Panc1 (cell line): ENCODE results near the gene IL18RAP. TPM values are rescaled to one million over a fixed set of nuclear protein-coding genes. Genes with fewer than 3 reads are reported as not detected.

ENCODE experiments used
- ATAC-seq: fragments of 200-7000 bp; cut with Tn5 transposase; 2 replicates; pipeline ENCODE4 v1.9.1; 2020; ENCODE audit warnings: mild to moderate bottlenecking, moderate library complexity
- BruUV-seq: library from RNA; stranded (reverse); fragments of 400-500 nt; replicated peaks from 2 replicates; lab custom pipeline; 2021; lab: Mats Ljungman, UMichigan
- CTCF ChIA-PET: fragments of 300-600 bp; sonication (Branson Sonifier 250); formaldehyde crosslinking; loops from one replicate; lab custom pipeline; 2022; ENCODE audit warnings: antibody characterized with exemption; lab: Charles Lee
- POLR2A ChIA-PET: fragments of 300-600 bp; sonication (Branson Sonifier 250); formaldehyde crosslinking; loops from one replicate; lab custom pipeline; 2022; ENCODE audit warnings: antibody characterized with exemption; lab: Charles Lee
- DNase-seq: peaks from one replicate; pipeline ENCODE4 v3.0.0-alpha.2; 2010; ENCODE audit warnings: low read depth, low spot score
- H3K27ac ChIP-seq: 2 replicates; pipeline ENCODE4 v1.5.1; 2011; ENCODE audit warnings: mild to moderate bottlenecking, low read length, inconsistent platforms
- H3K27me3 ChIP-seq: fragments of 200-500 bp; sonication (Bioruptor generic); 2 replicates; pipeline ENCODE4 v1.6.0; 2014; ENCODE audit warnings: low read length, inconsistent platforms; ENCODE audit not compliant: control insufficient read depth, insufficient read depth
- H3K36me3 ChIP-seq: fragments of 200-500 bp; sonication (Bioruptor generic); 2 replicates; pipeline ENCODE4 v1.5.1; 2014; ENCODE audit warnings: inconsistent platforms, mild to moderate bottlenecking, low read length, moderate library complexity; ENCODE audit not compliant: control insufficient read depth, insufficient read depth
- H3K4me1 ChIP-seq: 2 replicates; pipeline ENCODE4 v1.5.1; 2011; ENCODE audit warnings: inconsistent platforms, mild to moderate bottlenecking, low read length, moderate library complexity; ENCODE audit not compliant: control insufficient read depth, insufficient read depth
- H3K4me3 ChIP-seq, 2 experiments: 2 replicates each; pipeline ENCODE4 v1.5.1; 2011 to 2012; ENCODE audit warnings: low read depth in 2 of 2, low read length in 2 of 2, mild to moderate bottlenecking in 2 of 2, inconsistent platforms in 1 of 2, moderate library complexity in 1 of 2
- H3K9me3 ChIP-seq: fragments of 200-500 bp; sonication (Bioruptor generic); 2 replicates; pipeline ENCODE4 v1.5.1; 2014; ENCODE audit warnings: low read depth, mild to moderate bottlenecking, inconsistent platforms, low read length, moderate library complexity; ENCODE audit not compliant: control insufficient read depth, insufficient read depth
- POLR2AphosphoS5 ChIP-seq: IDR thresholded peaks from 2 replicates; pipeline ENCODE4 v1.6.1; 2012; ENCODE audit warnings: mild to moderate bottlenecking, low read depth, low read length, moderate library complexity
- SIN3A ChIP-seq: IDR thresholded peaks from 2 replicates; pipeline ENCODE4 v1.6.1; 2012; ENCODE audit warnings: low read depth, mild to moderate bottlenecking, low read length, moderate library complexity, borderline replicate concordance; ENCODE audit not compliant: insufficient read depth
- TCF7L2 ChIP-seq: IDR thresholded peaks from 2 replicates; pipeline ENCODE4 v1.6.1; 2011; ENCODE audit warnings: mild to moderate bottlenecking, low read depth, low read length, inconsistent platforms
- in situ Hi-C: cut with HindIII; loops from 2 replicates; pipeline ENCODE4 v1.10.0; 2016; ENCODE audit warnings: low sequenced_read_pairs, low pct_unique_long_range_greater_than_20kb
- intact Hi-C: fragments of 100-400 bp; cut with micrococcal nuclease; formaldehyde crosslinking; loops from one replicate; pipeline ENCODE4 v1.10.0; 2022; ENCODE audit not compliant: unreplicated experiment
- total RNA-seq: library from RNA; stranded (reverse); gene quantifications from one replicate; pipeline ENCODE4 v1.2.1, GENCODE V29; 2021; ENCODE audit not compliant: unreplicated experiment
- TF ChIP-seq, protein P1 (sequence below), 2 experiments: IDR thresholded peaks; 2 replicates each; pipeline ENCODE4 v1.6.1; 2011 to 2012; ENCODE audit warnings: low read depth in 2 of 2, control low read depth in 1 of 2, low read length in 1 of 2, mild to moderate bottlenecking in 1 of 2, moderate library complexity in 1 of 2; ENCODE audit not compliant: insufficient read depth in 1 of 2
- TF ChIP-seq, protein P2 (sequence below): fragments of 450-650 bp; IDR thresholded peaks from 2 replicates; pipeline ENCODE4 v1.5.1; 2017; ENCODE audit warnings: mild to moderate bottlenecking

IL18RAP gene
- total RNA-seq, 1 experiment from 2014 or later: not detected

DNA sequence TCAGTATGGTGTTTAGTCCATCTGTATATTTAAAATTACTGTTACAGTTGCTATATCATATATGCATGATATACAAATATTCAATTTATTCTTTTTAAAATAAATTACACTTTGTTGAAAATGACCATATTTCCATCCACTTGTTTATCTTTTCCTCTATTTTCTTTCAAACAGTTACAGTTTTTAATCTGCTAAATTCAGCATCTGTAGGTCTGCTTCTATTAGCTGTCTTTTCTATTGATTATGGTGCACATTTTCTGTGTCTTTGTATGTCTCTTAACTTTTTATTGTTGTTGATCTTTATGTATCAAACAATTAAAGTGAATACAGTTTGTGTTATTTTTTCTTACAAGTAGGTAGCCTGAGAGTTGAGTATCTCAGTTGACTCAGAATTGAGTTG is 39.2 kb upstream of the IL18RAP start:
- ChIA-PET POLR2A (no interaction called here), CTCF (no interaction called here)
- DNase-seq: no peak
- BruUV-seq: no TSS peak
- Histone ChIP-seq H3K27me3 (no peaks in the 10 kb centered on the region), H3K27ac (no peak overlapping the region), H3K9me3 (peaks cover 8% of the 10 kb centered on the region), H3K4me3 (no peak overlapping the region), H3K36me3 (no peaks in the 10 kb centered on the region), H3K4me1 (no peaks in the 10 kb centered on the region)
- TF ChIP-seq, protein P1, sequence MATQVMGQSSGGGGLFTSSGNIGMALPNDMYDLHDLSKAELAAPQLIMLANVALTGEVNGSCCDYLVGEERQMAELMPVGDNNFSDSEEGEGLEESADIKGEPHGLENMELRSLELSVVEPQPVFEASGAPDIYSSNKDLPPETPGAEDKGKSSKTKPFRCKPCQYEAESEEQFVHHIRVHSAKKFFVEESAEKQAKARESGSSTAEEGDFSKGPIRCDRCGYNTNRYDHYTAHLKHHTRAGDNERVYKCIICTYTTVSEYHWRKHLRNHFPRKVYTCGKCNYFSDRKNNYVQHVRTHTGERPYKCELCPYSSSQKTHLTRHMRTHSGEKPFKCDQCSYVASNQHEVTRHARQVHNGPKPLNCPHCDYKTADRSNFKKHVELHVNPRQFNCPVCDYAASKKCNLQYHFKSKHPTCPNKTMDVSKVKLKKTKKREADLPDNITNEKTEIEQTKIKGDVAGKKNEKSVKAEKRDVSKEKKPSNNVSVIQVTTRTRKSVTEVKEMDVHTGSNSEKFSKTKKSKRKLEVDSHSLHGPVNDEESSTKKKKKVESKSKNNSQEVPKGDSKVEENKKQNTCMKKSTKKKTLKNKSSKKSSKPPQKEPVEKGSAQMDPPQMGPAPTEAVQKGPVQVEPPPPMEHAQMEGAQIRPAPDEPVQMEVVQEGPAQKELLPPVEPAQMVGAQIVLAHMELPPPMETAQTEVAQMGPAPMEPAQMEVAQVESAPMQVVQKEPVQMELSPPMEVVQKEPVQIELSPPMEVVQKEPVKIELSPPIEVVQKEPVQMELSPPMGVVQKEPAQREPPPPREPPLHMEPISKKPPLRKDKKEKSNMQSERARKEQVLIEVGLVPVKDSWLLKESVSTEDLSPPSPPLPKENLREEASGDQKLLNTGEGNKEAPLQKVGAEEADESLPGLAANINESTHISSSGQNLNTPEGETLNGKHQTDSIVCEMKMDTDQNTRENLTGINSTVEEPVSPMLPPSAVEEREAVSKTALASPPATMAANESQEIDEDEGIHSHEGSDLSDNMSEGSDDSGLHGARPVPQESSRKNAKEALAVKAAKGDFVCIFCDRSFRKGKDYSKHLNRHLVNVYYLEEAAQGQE (IDR thresholded peaks at IDR 0.05; ENCODE audit: insufficient read depth in 1 of 2, low read depth in 2 of 2, low read length in 1 of 2): no peak
- TF ChIP-seq POLR2AphosphoS5 (no peak), TCF7L2 (no peak), SIN3A (no peak)
- TF ChIP-seq, protein P2, sequence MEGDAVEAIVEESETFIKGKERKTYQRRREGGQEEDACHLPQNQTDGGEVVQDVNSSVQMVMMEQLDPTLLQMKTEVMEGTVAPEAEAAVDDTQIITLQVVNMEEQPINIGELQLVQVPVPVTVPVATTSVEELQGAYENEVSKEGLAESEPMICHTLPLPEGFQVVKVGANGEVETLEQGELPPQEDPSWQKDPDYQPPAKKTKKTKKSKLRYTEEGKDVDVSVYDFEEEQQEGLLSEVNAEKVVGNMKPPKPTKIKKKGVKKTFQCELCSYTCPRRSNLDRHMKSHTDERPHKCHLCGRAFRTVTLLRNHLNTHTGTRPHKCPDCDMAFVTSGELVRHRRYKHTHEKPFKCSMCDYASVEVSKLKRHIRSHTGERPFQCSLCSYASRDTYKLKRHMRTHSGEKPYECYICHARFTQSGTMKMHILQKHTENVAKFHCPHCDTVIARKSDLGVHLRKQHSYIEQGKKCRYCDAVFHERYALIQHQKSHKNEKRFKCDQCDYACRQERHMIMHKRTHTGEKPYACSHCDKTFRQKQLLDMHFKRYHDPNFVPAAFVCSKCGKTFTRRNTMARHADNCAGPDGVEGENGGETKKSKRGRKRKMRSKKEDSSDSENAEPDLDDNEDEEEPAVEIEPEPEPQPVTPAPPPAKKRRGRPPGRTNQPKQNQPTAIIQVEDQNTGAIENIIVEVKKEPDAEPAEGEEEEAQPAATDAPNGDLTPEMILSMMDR: no peak
- in situ Hi-C loops (no loop called here), intact Hi-C loops (no loop called here)
- no peak for ATAC-seq

DNA sequence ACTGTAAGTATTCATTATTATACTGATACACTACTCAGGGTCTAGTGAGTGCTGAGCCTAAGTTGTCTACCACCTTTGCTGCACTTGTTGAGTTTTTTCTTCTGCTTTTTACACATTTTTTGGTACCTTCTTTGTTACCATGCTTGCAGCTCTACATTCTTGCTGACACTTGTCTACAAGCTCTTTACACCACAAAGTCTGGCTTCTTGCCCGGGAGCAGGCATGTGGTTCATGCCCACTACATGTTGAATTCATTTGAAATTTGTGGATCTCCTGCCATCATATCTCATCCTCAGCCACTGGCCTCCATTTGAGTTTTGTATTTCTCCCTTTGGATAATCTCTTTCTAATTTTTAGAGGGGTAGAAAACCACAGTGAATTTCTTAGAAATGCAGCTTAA is 37.4 kb upstream of the IL18RAP start:
- H3K27ac ChIP-seq: no peak overlapping the region
- ATAC-seq: no peak
- no peaks in the 10 kb centered on the region for H3K27me3 ChIP-seq
- DNase-seq: no peak
- no peaks in the 10 kb centered on the region; the same call in 1 of the 2 replicates for H3K36me3 ChIP-seq
- no TSS peak for BruUV-seq
- POLR2A ChIA-PET: no interaction called here
- no peak for TF ChIP-seq TCF7L2
- no peak for TF ChIP-seq SIN3A
- TF ChIP-seq, protein P1 (IDR thresholded peaks at IDR 0.05; ENCODE audit: insufficient read depth in 1 of 2, low read depth in 2 of 2, low read length in 1 of 2): no peak
- TF ChIP-seq POLR2AphosphoS5: no peak
- TF ChIP-seq, protein P2: no peak
- in situ Hi-C loops (no loop called here), intact Hi-C loops (no loop called here)
- no peaks in the 10 kb centered on the region for H3K4me1 ChIP-seq
- H3K9me3 ChIP-seq: peaks cover 8% of the 10 kb centered on the region
- CTCF ChIA-PET: no interaction called here
- H3K4me3 ChIP-seq: no peak overlapping the region
